ENCODE results near the gene HERPUD1. TPM values are rescaled to one million over a fixed set of nuclear protein-coding genes. Genes with fewer than 3 reads are reported as not detected.

The HERPUD1 gene
- polyA plus RNA-seq, 1 of the 3 experiments (the other 2 are of a cell fraction), result 46.3 TPM

DNA sequence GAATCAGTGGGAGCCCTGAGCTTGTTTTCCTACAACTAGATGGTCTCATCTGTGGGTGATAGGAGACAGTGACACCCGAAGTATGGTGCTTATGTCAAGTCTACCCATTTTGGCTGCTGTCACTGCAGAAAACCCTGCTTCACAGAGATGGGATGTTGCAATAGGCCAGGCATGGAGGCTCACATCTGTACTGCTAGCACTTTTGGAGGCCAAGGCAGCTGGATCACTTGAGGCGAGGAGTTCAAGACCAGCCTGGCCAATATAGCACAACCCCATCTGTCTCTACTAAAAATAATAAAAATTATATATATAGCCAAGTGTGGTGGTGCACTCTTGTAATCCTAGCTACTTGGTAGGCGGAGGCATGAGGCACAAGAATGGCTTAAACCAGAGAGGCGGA is 2.3 kb upstream of the HERPUD1 start (continued):
- TF ChIP-seq RFX5 (IDR thresholded peaks at IDR 0.05; ENCODE audit: low read length) (no peak), CHD2 (IDR thresholded peaks at IDR 0.05; ENCODE audit: low read length, partially characterized antibody) (no peak), NRF1 (IDR thresholded peaks at IDR 0.05; ENCODE audit: low read depth, low read length) (no peak), TEAD4 (IDR thresholded peaks at IDR 0.05; ENCODE audit: borderline replicate concordance, insufficient read depth) (no peak), FOXJ3 (CRISPR knock-in tag; IDR thresholded peaks at IDR 0.05) (no peak)
- TF ChIP-seq, protein P1, sequence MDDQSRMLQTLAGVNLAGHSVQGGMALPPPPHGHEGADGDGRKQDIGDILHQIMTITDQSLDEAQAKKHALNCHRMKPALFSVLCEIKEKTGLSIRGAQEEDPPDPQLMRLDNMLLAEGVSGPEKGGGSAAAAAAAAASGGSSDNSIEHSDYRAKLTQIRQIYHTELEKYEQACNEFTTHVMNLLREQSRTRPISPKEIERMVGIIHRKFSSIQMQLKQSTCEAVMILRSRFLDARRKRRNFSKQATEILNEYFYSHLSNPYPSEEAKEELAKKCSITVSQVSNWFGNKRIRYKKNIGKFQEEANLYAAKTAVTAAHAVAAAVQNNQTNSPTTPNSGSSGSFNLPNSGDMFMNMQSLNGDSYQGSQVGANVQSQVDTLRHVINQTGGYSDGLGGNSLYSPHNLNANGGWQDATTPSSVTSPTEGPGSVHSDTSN (IDR thresholded peaks at IDR 0.05), result no peak
- TF ChIP-seq, protein P2, sequence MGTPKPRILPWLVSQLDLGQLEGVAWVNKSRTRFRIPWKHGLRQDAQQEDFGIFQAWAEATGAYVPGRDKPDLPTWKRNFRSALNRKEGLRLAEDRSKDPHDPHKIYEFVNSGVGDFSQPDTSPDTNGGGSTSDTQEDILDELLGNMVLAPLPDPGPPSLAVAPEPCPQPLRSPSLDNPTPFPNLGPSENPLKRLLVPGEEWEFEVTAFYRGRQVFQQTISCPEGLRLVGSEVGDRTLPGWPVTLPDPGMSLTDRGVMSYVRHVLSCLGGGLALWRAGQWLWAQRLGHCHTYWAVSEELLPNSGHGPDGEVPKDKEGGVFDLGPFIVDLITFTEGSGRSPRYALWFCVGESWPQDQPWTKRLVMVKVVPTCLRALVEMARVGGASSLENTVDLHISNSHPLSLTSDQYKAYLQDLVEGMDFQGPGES (IDR thresholded peaks at IDR 0.05; ENCODE audit: low read depth, low read length), result no peak
- TF ChIP-seq, protein P3, sequence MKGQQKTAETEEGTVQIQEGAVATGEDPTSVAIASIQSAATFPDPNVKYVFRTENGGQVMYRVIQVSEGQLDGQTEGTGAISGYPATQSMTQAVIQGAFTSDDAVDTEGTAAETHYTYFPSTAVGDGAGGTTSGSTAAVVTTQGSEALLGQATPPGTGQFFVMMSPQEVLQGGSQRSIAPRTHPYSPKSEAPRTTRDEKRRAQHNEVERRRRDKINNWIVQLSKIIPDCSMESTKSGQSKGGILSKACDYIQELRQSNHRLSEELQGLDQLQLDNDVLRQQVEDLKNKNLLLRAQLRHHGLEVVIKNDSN (IDR thresholded peaks at IDR 0.05; ENCODE audit: borderline replicate concordance, low read depth), result no peak

DNA sequence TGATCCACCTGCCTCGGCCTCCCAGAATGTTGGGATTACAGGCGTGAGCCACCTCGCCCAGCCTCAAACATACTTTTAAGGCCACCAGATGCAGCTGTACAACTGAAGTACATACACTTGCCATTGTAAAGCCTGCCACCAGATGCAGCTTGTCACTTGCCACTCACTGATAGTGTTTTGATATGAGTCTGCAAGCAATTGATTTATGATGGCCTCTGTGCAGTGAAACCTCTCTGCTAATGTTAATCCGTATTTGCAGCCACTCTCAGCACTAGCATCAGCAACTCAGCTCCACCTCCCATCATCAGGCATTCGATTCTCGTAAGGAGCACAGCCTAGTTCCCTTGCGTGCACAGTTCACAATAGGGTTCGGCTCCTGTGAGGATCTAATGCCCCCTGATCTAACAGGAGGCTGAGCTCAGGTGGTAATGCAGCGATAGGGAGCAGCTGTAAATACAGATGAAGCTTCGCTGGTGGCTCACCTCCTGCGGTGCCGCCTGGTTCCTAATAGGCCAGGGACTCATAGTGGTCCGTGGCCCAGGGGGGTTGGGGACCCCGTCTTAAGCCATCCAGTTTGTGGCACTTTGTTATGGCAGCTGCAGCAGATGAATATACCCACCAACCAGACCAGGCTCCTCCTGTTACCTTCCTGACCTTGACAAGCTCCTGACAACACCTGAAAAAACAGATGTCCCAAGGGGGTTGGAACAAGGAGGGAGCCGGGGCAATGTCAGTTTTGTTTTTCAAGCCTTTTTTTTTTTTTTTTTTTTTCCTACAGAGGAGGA is 1.3 kb upstream of the HERPUD1 start:
- Histone ChIP-seq H3K79me2 (ENCODE audit: insufficient read depth) (peaks cover 37% of the 10 kb centered on the region), H3K4me1 (ENCODE audit: control insufficient read depth in 1 of 2, insufficient read depth in 2 of 2, low read depth in 1 of 2, low read length in 1 of 2) (peaks cover 13 to 32% of the 10 kb centered on the region in 2 experiments; a peak in 3 of 4 replicates), H3K4me2 (0 out of 2 replicates have a peak overlapping the region, but pooled peaks have one; percentile 61), H4K20me1 (ENCODE audit: insufficient read depth) (peaks cover 29% of the 10 kb centered on the region), H3K27me3 (ENCODE audit: insufficient read depth) (no peaks in the 10 kb centered on the region), H3F3A (replicated peaks; ENCODE audit: insufficient read depth) (peaks cover 6% of the 10 kb centered on the region), H3K36me3 (replicated peaks in 1 of 2; ENCODE audit: control insufficient read depth in 1 of 2, insufficient read depth in 2 of 2, low read length in 1 of 2) (peaks cover 10 to 13% of the 10 kb centered on the region in 2 experiments), H3K9me3 (no peaks in the 10 kb centered on the region), H3K27ac (ENCODE audit: low read depth in 2 of 2, low read length in 1 of 2) (peak overlapping the region in 1 of 2 experiments; percentile 85; a peak in 2 of 4 replicates), H3K9ac (no peak overlapping the region), H2AFZ (ENCODE audit: low read depth) (peak overlapping the region; percentile 14), H3K9me2 (no peaks in the 10 kb centered on the region), H3K4me3 (ENCODE audit: low read depth in 2 of 2, low read length in 1 of 2) (no peak overlapping the region)
- ChIA-PET CTCF (interaction anchor here (0.8 to 1.4 kb wide), 4 partner anchors 52 to 137 kb away, joined by 3 to 6 read pairs (median 4); no protein-coding TSS in a partner anchor), POLR2A (interaction anchor here (0.7 to 5.8 kb wide), 6 partner anchors 13 to 147 kb away, joined by 3 to 43 read pairs (median 4); no protein-coding TSS in a partner anchor)
- no peak for TF ChIP-seq FOXM1 (IDR thresholded peaks at IDR 0.05; ENCODE audit: low read depth)
- TF ChIP-seq, protein P4, sequence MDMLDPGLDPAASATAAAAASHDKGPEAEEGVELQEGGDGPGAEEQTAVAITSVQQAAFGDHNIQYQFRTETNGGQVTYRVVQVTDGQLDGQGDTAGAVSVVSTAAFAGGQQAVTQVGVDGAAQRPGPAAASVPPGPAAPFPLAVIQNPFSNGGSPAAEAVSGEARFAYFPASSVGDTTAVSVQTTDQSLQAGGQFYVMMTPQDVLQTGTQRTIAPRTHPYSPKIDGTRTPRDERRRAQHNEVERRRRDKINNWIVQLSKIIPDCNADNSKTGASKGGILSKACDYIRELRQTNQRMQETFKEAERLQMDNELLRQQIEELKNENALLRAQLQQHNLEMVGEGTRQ (IDR thresholded peaks at IDR 0.05; ENCODE audit: borderline replicate concordance, low read depth, low read length), result no peak
- TF ChIP-seq FOSL2 (IDR thresholded peaks at IDR 0.05; ENCODE audit: borderline replicate concordance, low read depth), result no peak
- TF ChIP-seq EP300 (IDR thresholded peaks at IDR 0.05; ENCODE audit: borderline replicate concordance in 1 of 2, low read depth in 1 of 2, low read length in 1 of 2), result no peak
- TF ChIP-seq, protein P5, sequence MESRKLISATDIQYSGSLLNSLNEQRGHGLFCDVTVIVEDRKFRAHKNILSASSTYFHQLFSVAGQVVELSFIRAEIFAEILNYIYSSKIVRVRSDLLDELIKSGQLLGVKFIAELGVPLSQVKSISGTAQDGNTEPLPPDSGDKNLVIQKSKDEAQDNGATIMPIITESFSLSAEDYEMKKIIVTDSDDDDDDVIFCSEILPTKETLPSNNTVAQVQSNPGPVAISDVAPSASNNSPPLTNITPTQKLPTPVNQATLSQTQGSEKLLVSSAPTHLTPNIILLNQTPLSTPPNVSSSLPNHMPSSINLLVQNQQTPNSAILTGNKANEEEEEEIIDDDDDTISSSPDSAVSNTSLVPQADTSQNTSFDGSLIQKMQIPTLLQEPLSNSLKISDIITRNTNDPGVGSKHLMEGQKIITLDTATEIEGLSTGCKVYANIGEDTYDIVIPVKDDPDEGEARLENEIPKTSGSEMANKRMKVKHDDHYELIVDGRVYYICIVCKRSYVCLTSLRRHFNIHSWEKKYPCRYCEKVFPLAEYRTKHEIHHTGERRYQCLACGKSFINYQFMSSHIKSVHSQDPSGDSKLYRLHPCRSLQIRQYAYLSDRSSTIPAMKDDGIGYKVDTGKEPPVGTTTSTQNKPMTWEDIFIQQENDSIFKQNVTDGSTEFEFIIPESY (IDR thresholded peaks at IDR 0.05; ENCODE audit: borderline replicate concordance, low read depth), result no peak
- no peak for TF ChIP-seq TAF1 (IDR thresholded peaks at IDR 0.05; ENCODE audit: borderline replicate concordance, low read depth, low read length)
- DNase-seq, result no peak
- WGBS (ENCODE audit: low lambda C conversion rate), result 93% methylated on average over 7 of the region's 15 CpGs

All from SK-N-SH (cell line).